Peyer's patch (tissue), 4 donors: ENCODE measurements around the gene SNAPC4.

Experiments
- CTCF ChIP-seq, 6 experiments: fragments of 450-650 bp in 4 of 6; fragments of 200-600 bp in 2 of 6; sonication (generic) in 1 of 6; IDR thresholded peaks; one replicate each; pipeline ENCODE4 v1.5.1; 2017 to 2019; ENCODE audit warnings: antibody characterized with exemption in 6 of 6, mild to moderate bottlenecking in 3 of 6, moderate library complexity in 1 of 6
- POLR2A ChIP-seq, 2 donors: fragments of 450-650 bp; IDR thresholded peaks; one replicate each; pipeline ENCODE4 v1.5.1; 2017; ENCODE audit warnings: antibody characterized with exemption in 2 of 2, mild to moderate bottlenecking in 2 of 2, moderate library complexity in 2 of 2

DNA sequence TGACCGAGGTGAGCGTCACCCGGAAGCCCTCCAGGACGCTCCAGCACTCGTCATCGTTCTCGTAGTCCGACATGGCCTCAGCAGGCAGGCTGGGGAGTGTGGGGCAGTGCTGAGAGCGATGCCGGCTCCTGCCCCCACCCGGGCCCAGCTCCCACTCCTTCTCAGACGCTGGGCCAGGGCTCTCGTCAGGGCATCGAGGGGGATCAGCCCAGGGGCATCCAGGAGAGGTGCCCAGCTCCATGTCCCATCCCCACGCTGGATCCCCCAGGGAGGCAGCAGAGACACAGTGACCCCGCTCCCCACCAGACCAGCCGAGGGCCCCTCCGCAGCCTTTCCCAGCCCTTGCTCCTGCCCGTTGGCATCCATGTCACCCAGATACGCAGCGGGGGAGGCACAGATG lies 28.0 kb downstream of the SNAPC4 start:
- TF ChIP-seq POLR2A (IDR thresholded peaks at IDR 0.05), result no peak
- no peak for TF ChIP-seq CTCF (IDR thresholded peaks at IDR 0.05)
